Osteoblast (primary cell): Measurements from ENCODE around the gene MGMT. TPM values are rescaled to one million over a fixed set of nuclear protein-coding genes. Genes with fewer than 3 reads are reported as not detected.

Experiments used
- DNase-seq: peaks from one replicate; pipeline ENCODE4 v3.0.0; 2011; ENCODE audit warnings: low spot score, mixed read lengths; ENCODE audit not compliant: insufficient read length; ENCODE audit errors: missing footprints
- H2AFZ ChIP-seq: 2 replicates; pipeline ENCODE4 v1.6.0; 2011; ENCODE audit warnings: mild to moderate bottlenecking, low read length
- H3K27ac ChIP-seq: 2 replicates; pipeline ENCODE4 v1.5.1; 2011; ENCODE audit warnings: mild to moderate bottlenecking, low read depth, low read length, moderate library complexity
- H3K27me3 ChIP-seq: 2 replicates; pipeline ENCODE4 v1.6.0; 2012; ENCODE audit warnings: mild to moderate bottlenecking, control low read depth, inconsistent platforms, low read length, moderate library complexity; ENCODE audit not compliant: insufficient read depth
- H3K36me3 ChIP-seq: 2 replicates; pipeline ENCODE4 v1.5.1; 2011; ENCODE audit warnings: mild to moderate bottlenecking, low read length, control low read depth, moderate library complexity; ENCODE audit not compliant: insufficient read depth
- H3K4me1 ChIP-seq: 2 replicates; pipeline ENCODE4 v1.5.1; 2011; ENCODE audit warnings: mild to moderate bottlenecking, low read length, control low read depth, moderate library complexity; ENCODE audit not compliant: insufficient read depth
- H3K4me2 ChIP-seq: 2 replicates; pipeline ENCODE4 v1.6.0; 2011; ENCODE audit warnings: mild to moderate bottlenecking, low read length; ENCODE audit not compliant: insufficient read depth
- H3K4me3 ChIP-seq: fragments of 200-600 bp; sonication (generic); 3 replicates; pipeline ENCODE4 v1.5.1; 2012; ENCODE audit warnings: mild to moderate bottlenecking, low read length, inconsistent platforms; ENCODE audit not compliant: insufficient read depth
- H3K79me2 ChIP-seq: 2 replicates; pipeline ENCODE4 v1.6.0; 2012; ENCODE audit warnings: mild to moderate bottlenecking, low read length, control low read depth, inconsistent platforms; ENCODE audit not compliant: insufficient read depth
- H3K9me3 ChIP-seq: 2 replicates; pipeline ENCODE4 v1.5.1; 2011; ENCODE audit warnings: low read depth, low read length, control low read depth
- H4K20me1 ChIP-seq: 2 replicates; pipeline ENCODE4 v1.6.0; 2012; ENCODE audit warnings: mild to moderate bottlenecking, low read length, control low read depth; ENCODE audit not compliant: insufficient read depth
- CTCF ChIP-seq: IDR thresholded peaks from 2 replicates; pipeline ENCODE4 v1.5.1; 2011; ENCODE audit warnings: mild to moderate bottlenecking, low read depth, low read length, moderate library complexity; ENCODE audit errors: extremely low read depth
- total RNA-seq: library from RNA; depleted of rRNA; stranded (reverse); fragments of >200 nt; gene quantifications from 2 replicates; pipeline ENCODE4 v1.2.3, GENCODE V29; 2012

MGMT gene
- total RNA-seq, 1 donor: 21.0 TPM

GRCh38 chr10:129727495-129727894, 260.5 kb downstream of the MGMT start:
- no peaks in the 10 kb centered on the region for H3K36me3 ChIP-seq
- no peaks in the 10 kb centered on the region for H3K9me3 ChIP-seq
- H2AFZ ChIP-seq: no peak overlapping the region
- peak; percentile 48 for DNase-seq
- no peaks in the 10 kb centered on the region for H3K27me3 ChIP-seq
- no peak overlapping the region for H3K4me2 ChIP-seq
- no peak overlapping the region for H3K4me3 ChIP-seq
- no peak overlapping the region for H3K27ac ChIP-seq
- H3K4me1 ChIP-seq: no peaks in the 10 kb centered on the region
- H3K79me2 ChIP-seq: no peaks in the 10 kb centered on the region
- no peaks in the 10 kb centered on the region for H4K20me1 ChIP-seq
- no peak for TF ChIP-seq CTCF

GRCh38 chr10:129728246-129728820, 261.3 kb downstream of the MGMT start:
- no peak overlapping the region for H3K27ac ChIP-seq
- no peaks in the 10 kb centered on the region for H3K27me3 ChIP-seq
- DNase-seq: peak; percentile 66
- TF ChIP-seq CTCF: no peak
- H3K36me3 ChIP-seq: no peaks in the 10 kb centered on the region
- H4K20me1 ChIP-seq: no peaks in the 10 kb centered on the region
- no peak overlapping the region for H3K4me2 ChIP-seq
- no peaks in the 10 kb centered on the region for H3K9me3 ChIP-seq
- H3K4me3 ChIP-seq: no peak overlapping the region
- no peak overlapping the region for H2AFZ ChIP-seq
- H3K79me2 ChIP-seq: no peaks in the 10 kb centered on the region
- no peaks in the 10 kb centered on the region for H3K4me1 ChIP-seq

GRCh38 chr10:129728905-129729795, 262.1 kb downstream of the MGMT start:
- no peaks in the 10 kb centered on the region for H3K79me2 ChIP-seq
- H3K4me1 ChIP-seq: no peaks in the 10 kb centered on the region
- no peak overlapping the region for H3K4me2 ChIP-seq
- no peak overlapping the region for H3K4me3 ChIP-seq
- no peak overlapping the region for H3K27ac ChIP-seq
- DNase-seq: peak; percentile 15
- H3K9me3 ChIP-seq: no peaks in the 10 kb centered on the region
- no peak for TF ChIP-seq CTCF
- H2AFZ ChIP-seq: no peak overlapping the region
- H4K20me1 ChIP-seq: no peaks in the 10 kb centered on the region
- H3K27me3 ChIP-seq: no peaks in the 10 kb centered on the region
- H3K36me3 ChIP-seq: no peaks in the 10 kb centered on the region

- Histone ChIP-seq H3K9me3 (no peaks in the 10 kb centered on the region), H3K27me3 (no peaks in the 10 kb centered on the region), H4K20me1 (no peaks in the 10 kb centered on the region), H3K4me3 (no peak overlapping the region), H3K79me2 (no peaks in the 10 kb centered on the region), H3K36me3 (no peaks in the 10 kb centered on the region), H3K4me2 (no peak overlapping the region), H2AFZ (no peak overlapping the region), H3K27ac (no peak overlapping the region), H3K4me1 (no peaks in the 10 kb centered on the region)
- DNase-seq: no peak
- no peak for TF ChIP-seq CTCF
Observed at GRCh38 chr10:129730272-129730992, 263.4 kb downstream of the MGMT start.
